ENCODE measurements around the gene CALD1.

The CALD1 gene

DNA sequence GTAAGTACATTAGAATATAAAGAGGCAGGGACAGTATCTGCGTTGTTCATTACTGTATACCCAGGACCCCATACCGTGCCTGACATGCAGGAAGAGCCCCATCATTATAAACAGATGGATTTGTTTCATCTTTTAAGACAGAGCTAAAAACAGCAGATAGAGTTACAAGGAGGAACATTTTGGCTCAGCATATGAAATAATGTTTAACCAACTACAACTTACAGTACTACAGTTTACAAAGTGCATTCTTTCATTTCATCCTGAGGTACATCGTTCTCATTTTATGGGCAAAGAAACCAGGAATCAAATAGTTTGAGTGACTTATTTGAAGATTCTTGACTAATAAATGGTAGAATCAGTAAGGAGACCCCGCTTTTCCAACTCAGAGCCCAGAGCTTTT lies 168.8 kb downstream of the CALD1 start:
- H3K4me2 ChIP-seq: no peak overlapping the region
- no peak for TF ChIP-seq Cebpa-rat (IDR thresholded peaks at IDR 0.05)
- peak overlapping the region in 1 of 11 experiments; percentile 77; a peak in 1 of 22 replicates for H3K27ac ChIP-seq
- H3K4me3 ChIP-seq: no peak overlapping the region
- H4K20me1 ChIP-seq: no peaks in the 10 kb centered on the region
- peaks cover 42 to 95% (median 71%) of the 10 kb centered on the region in 11 experiments for H3K36me3 ChIP-seq
- no peaks in the 10 kb centered on the region for H3K27me3 ChIP-seq
- H3K9ac ChIP-seq: no peak overlapping the region
- peaks cover 6 to 43% (median 24%) of the 10 kb centered on the region in 10 experiments; a peak in 19 of 20 replicates for H3K4me1 ChIP-seq
- H3K9me3 ChIP-seq (replicated peaks in 1 of 11): no peaks in the 10 kb centered on the region

DNA sequence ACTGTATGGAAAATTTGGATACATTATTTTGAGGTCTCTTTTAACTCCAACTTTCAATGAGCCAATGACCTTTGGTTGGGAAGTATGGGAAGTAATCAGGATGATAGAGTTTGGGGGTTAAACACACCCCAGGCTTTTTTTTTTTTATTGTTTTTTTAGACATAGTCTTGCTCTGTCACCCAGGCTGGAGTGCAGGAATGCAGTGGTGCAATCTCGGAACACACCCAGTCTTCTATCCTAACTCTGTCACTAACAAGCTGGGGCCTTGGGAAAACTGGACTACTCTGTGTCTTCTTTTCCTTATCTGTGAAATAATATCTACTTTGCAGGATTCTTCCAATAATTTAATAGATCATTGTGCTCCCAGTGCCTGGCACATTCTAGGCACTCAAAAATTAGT lies 169.3 kb downstream of the CALD1 start:
- Histone ChIP-seq H3K4me2 (no peak overlapping the region), H3K36me3 (peaks cover 42 to 98% (median 75%) of the 10 kb centered on the region in 11 experiments), H3K27ac (no peak overlapping the region)

DNA sequence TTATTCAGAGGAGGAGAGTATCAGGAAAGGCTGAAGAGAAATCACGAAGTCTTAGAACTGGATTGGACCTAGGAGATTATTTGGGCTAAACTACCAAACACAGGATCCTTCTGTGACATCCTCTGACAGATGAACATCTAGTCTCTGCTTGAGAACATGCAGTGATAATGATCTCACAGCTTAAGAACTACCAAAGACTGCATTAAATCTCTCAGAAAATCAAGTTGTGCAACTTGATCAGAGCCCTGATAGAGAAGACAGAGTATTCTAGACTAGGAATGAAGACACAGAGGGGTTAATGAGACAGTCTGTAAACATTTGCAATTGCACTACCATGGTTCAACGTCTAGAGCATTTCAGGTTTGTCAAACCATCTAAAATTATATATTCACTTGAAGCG lies 169.7 kb downstream of the CALD1 start:
- no peak overlapping the region for H3K9ac ChIP-seq
- no peak for TF ChIP-seq Cebpa-rat (IDR thresholded peaks at IDR 0.05)
- H3K9me3 ChIP-seq (replicated peaks in 1 of 11): no peaks in the 10 kb centered on the region
- H3K27me3 ChIP-seq: no peaks in the 10 kb centered on the region
- H3K4me2 ChIP-seq: no peak overlapping the region
- no peaks in the 10 kb centered on the region for H4K20me1 ChIP-seq
- H3K27ac ChIP-seq: no peak overlapping the region
- no peak overlapping the region for H3K4me3 ChIP-seq
- peaks cover 42 to 97% (median 77%) of the 10 kb centered on the region in 11 experiments for H3K36me3 ChIP-seq
- peaks cover 6 to 36% (median 24%) of the 10 kb centered on the region in 10 experiments; a peak in 19 of 20 replicates for H3K4me1 ChIP-seq

More for the DNA sequence above, 169.3 kb downstream of the CALD1 start:
- no peaks in the 10 kb centered on the region for H3K27me3 ChIP-seq
- no peaks in the 10 kb centered on the region for H3K9me3 ChIP-seq (replicated peaks in 1 of 11)
- H3K4me1 ChIP-seq: peaks cover 6 to 40% (median 24%) of the 10 kb centered on the region in 10 experiments; a peak in 19 of 20 replicates
- no peaks in the 10 kb centered on the region for H4K20me1 ChIP-seq
- TF ChIP-seq Cebpa-rat (IDR thresholded peaks at IDR 0.05): no peak
- no peak overlapping the region for H3K9ac ChIP-seq
- no peak overlapping the region for H3K4me3 ChIP-seq

- H3K4me1 ChIP-seq: peaks cover 0 to 4% (median 0%) of the 10 kb centered on the region in 10 experiments; a peak in 1 of 20 replicates
- no peaks in the 10 kb centered on the region for H3K9me3 ChIP-seq (replicated peaks in 1 of 11)
- no peak overlapping the region for H3K4me2 ChIP-seq
- H3K9ac ChIP-seq: peak overlapping the region in 1 of 11 experiments; percentile 26; a peak in 1 of 22 replicates
- no peaks in the 10 kb centered on the region for H3K27me3 ChIP-seq
- H3K27ac ChIP-seq: no peak overlapping the region
- H3K36me3 ChIP-seq: peaks cover 54 to 100% (median 95%) of the 10 kb centered on the region in 11 experiments
- no peaks in the 10 kb centered on the region for H4K20me1 ChIP-seq
- no peak overlapping the region for H3K4me3 ChIP-seq
- no peak for TF ChIP-seq Cebpa-rat (IDR thresholded peaks at IDR 0.05)
Observed at GRCh38 chr7:134954197-134955082, 175.0 kb downstream of the CALD1 start.

DNA sequence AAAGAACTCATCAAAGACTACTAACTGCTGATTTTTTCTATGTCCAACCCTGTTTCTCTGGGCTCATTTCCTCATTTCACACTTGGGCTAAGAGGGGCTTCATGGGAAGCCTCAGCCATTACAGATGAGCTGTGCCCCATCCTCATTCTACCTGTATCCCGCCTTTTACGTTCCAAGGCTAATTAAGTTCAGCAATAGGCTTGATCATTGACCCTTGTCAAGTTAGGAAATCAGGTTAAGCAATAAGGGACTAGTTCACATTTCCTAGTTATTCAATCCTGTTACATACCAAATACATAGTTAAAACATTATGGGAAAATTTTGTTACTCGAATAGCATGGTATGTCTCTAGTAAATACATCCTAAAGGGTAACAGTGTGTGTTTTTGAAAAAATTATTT lies 177.6 kb downstream of the CALD1 start:
- TF ChIP-seq Cebpa-rat (IDR thresholded peaks at IDR 0.05): no peak
- Histone ChIP-seq H3K9me3 (replicated peaks in 1 of 11) (no peaks in the 10 kb centered on the region), H3K9ac (no peak overlapping the region), H3K27ac (no peak overlapping the region), H3K27me3 (no peaks in the 10 kb centered on the region), H3K36me3 (peaks cover 52 to 100% (median 95%) of the 10 kb centered on the region in 11 experiments), H3K4me3 (no peak overlapping the region), H4K20me1 (no peaks in the 10 kb centered on the region), H3K4me1 (peaks cover 0 to 4% (median 0%) of the 10 kb centered on the region in 10 experiments; a peak in 1 of 20 replicates), H3K4me2 (no peak overlapping the region)

DNA sequence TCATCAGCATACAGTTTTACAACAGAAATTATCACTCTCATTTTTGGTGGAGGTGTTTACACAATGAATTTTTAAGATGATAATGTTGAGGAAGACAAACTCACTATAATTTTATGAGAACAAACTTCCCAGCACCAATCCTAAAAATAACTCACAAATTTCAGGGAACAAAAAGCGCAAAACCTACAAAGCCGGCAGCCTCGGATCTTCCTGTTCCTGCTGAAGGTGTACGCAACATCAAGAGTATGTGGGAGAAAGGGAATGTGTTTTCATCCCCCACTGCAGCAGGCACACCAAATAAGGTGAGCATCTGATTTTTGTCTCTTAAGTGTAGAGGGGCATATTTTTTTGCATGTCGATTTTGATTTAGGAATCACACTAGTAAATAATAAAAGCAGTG lies 180.4 kb downstream of the CALD1 start:
- TF ChIP-seq Cebpa-rat (IDR thresholded peaks at IDR 0.05): no peak
- no peaks in the 10 kb centered on the region for H3K9me3 ChIP-seq (replicated peaks in 1 of 11)
- H3K27ac ChIP-seq: no peak overlapping the region
- H3K4me2 ChIP-seq: no peak overlapping the region
- no peaks in the 10 kb centered on the region for H3K4me1 ChIP-seq
- H3K36me3 ChIP-seq: peaks cover 60 to 100% (median 97%) of the 10 kb centered on the region in 11 experiments
- H3K4me3 ChIP-seq: no peak overlapping the region
- H4K20me1 ChIP-seq: no peaks in the 10 kb centered on the region
- H3K27me3 ChIP-seq: no peaks in the 10 kb centered on the region
- no peak overlapping the region for H3K9ac ChIP-seq

DNA sequence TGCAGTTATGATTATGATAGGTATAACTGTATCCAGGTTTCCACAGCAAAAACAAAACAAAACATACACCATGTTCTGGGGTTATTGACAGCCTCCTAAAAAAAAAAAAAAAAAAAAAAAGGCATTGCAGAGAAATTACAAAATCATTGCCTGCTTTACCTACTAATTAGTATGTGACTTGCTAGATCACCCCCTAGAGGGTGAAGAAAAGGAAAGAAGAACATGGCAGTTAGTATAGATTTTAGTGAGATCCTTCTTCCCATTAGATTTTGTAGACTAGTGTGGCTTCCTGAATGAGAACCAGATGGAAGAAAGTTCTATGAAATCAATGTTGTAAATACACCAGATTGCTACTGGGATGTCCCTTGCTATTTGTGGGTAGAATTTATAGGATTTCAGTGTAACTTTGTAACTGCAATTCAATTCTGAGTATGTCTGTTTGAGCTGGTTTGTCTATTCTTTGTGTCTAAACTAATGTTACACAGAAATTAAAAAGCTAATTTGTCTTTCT lies 182.9 kb downstream of the CALD1 start:
- Histone ChIP-seq H3K27ac (no peak overlapping the region), H4K20me1 (no peaks in the 10 kb centered on the region), H3K27me3 (no peaks in the 10 kb centered on the region), H3K9ac (no peak overlapping the region), H3K9me3 (replicated peaks in 1 of 11) (no peaks in the 10 kb centered on the region), H3K4me2 (no peak overlapping the region), H3K4me1 (peaks cover 0 to 5% (median 0%) of the 10 kb centered on the region in 10 experiments; a peak in 3 of 20 replicates), H3K36me3 (peaks cover 61 to 100% (median 99%) of the 10 kb centered on the region in 11 experiments), H3K4me3 (no peak overlapping the region)
- no peak for TF ChIP-seq Cebpa-rat (IDR thresholded peaks at IDR 0.05)

DNA sequence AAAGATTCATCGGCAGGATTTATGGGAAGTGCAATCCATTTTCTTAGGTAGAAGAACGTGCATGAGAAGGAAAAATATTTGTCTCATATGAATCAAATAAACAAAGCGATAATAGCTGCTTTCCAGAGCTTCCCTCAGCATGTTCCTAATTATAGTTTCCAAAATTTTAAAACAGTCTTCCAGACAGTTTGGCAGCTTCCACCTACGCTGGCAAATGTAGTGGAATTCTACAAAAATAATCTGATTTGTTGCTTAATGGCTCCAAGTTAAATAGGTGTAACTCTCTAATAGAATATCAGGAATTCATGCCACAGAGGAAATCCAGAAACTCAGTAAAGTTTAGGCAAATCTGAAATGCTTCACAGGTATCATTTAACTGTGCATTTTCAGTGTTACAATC lies 183.6 kb downstream of the CALD1 start:
- Histone ChIP-seq H4K20me1 (no peaks in the 10 kb centered on the region), H3K9me3 (replicated peaks in 1 of 11) (no peaks in the 10 kb centered on the region), H3K4me3 (no peak overlapping the region), H3K36me3 (peaks cover 53 to 100% (median 97%) of the 10 kb centered on the region in 11 experiments), H3K4me1 (peaks cover 0 to 8% (median 0%) of the 10 kb centered on the region in 10 experiments; a peak in 3 of 20 replicates), H3K4me2 (no peak overlapping the region), H3K9ac (no peak overlapping the region), H3K27me3 (no peaks in the 10 kb centered on the region), H3K27ac (no peak overlapping the region)
- TF ChIP-seq Cebpa-rat (IDR thresholded peaks at IDR 0.05): no peak

DNA sequence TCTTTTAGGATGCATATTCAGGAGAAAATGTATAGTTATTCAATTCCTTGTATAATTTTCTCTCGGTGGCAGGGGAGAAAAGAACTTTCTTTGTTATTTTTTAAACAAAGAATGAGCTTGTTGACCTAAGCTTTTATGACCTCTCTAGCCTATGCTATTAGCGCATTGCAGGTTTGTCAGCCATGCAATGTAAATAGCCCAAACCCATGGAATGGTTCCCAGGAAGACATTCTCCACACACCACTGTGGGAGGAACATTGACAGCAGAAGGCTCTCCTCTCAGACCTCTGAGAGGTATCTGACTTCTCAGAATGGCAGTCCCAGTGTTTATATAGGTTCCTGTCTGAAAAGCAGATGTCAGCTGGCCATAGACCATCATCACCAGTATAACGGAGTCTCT lies 187.3 kb downstream of the CALD1 start:
- Histone ChIP-seq H3K4me2 (no peak overlapping the region), H3K9ac (no peak overlapping the region), H3K36me3 (peaks cover 30 to 94% (median 72%) of the 10 kb centered on the region in 11 experiments), H3K4me1 (peaks cover 0 to 15% (median 0%) of the 10 kb centered on the region in 10 experiments; a peak in 5 of 20 replicates), H3K27me3 (no peaks in the 10 kb centered on the region), H3K27ac (no peak overlapping the region), H4K20me1 (no peaks in the 10 kb centered on the region), H3K4me3 (no peak overlapping the region), H3K9me3 (replicated peaks in 1 of 11) (no peaks in the 10 kb centered on the region)
- TF ChIP-seq Cebpa-rat (IDR thresholded peaks at IDR 0.05): no peak

All from BLaER1 treated with 17β-estradiol and CSF1 and Interleukin-3, amounts not matched to agents 10 nM and 100 nM (cell line).